Endothelial cell of umbilical vein (primary cell): ENCODE data around the gene SLC4A4. TPM values are rescaled to one million over a fixed set of nuclear protein-coding genes. Genes with fewer than 3 reads are reported as not detected.

Experiments
- BruUV-seq: library from RNA; stranded (reverse); fragments of 400-500 nt; replicated peaks from 2 replicates; lab custom pipeline; 2021; lab: Mats Ljungman, UMichigan
- CTCF ChIA-PET: fragments of 300-600, 350-600 bp; sonication (Branson Sonifier 250); formaldehyde crosslinking; loops from one replicate; lab custom pipeline; 2021; ENCODE audit warnings: antibody characterized with exemption, inconsistent platforms; lab: Charles Lee
- POLR2A ChIA-PET: fragments of 300-600, 350-600 bp; sonication (Branson Sonifier 250); formaldehyde crosslinking; loops from one replicate; lab custom pipeline; 2021; ENCODE audit warnings: antibody characterized with exemption, inconsistent platforms; lab: Charles Lee
- DNase-seq: peaks from one replicate; pipeline ENCODE4 v3.0.0-alpha.2; 2011; ENCODE audit warnings: low read depth, low spot score
- FAIRE-seq: peaks from 2 replicates; lab custom pipeline; 2011; peaks lifted over from hg19 to GRCh38; lab: Jason Lieb, UNC
- H2AFZ ChIP-seq: 2 replicates; pipeline ENCODE4 v1.6.0; 2012; ENCODE audit warnings: low read depth, low read length, control low read depth, inconsistent platforms
- H3K27ac ChIP-seq: 2 replicates; pipeline ENCODE4 v1.5.1; 2011; ENCODE audit warnings: low read depth, mild to moderate bottlenecking, control low read depth, low read length, moderate library complexity; ENCODE audit not compliant: insufficient read depth
- H3K27me3 ChIP-seq, 2 experiments: 2 replicates each; pipeline versions ENCODE4 v1.6.0 to v1.6.1; 2011; ENCODE audit warnings: low read length in 2 of 2, mixed read lengths in 1 of 2; ENCODE audit not compliant: control insufficient read depth in 2 of 2, insufficient read depth in 2 of 2
- H3K36me3 ChIP-seq, 2 experiments: 2 replicates in 1 of 2; 3 replicates in 1 of 2; pipeline ENCODE4 v1.5.1; 2011; ENCODE audit warnings: low read length in 2 of 2, mild to moderate bottlenecking in 1 of 2, moderate library complexity in 1 of 2; ENCODE audit not compliant: control insufficient read depth in 2 of 2, insufficient read depth in 2 of 2; ENCODE audit errors: extremely low read depth in 1 of 2
- H3K4me1 ChIP-seq: 3 replicates; pipeline ENCODE4 v1.5.1; 2011; ENCODE audit warnings: mild to moderate bottlenecking, low read length; ENCODE audit not compliant: control insufficient read depth, insufficient read depth; ENCODE audit errors: extremely low read depth
- H3K4me2 ChIP-seq: 2 replicates; pipeline ENCODE4 v1.6.1; 2011; ENCODE audit warnings: low read length, control low read depth, mixed read lengths; ENCODE audit not compliant: insufficient read depth
- H3K4me3 ChIP-seq, 3 experiments: fragments of 200-600 bp in 1 of 3; sonication (generic), shearing (Covaris generic) in 1 of 3; replicated peaks in 1 of 3; 2 replicates each; pipeline ENCODE4 v1.5.1; 2011 to 2016; ENCODE audit warnings: control low read depth in 3 of 3, low read length in 3 of 3, mild to moderate bottlenecking in 2 of 3, inconsistent platforms in 1 of 3, low read depth in 1 of 3, moderate library complexity in 1 of 3; ENCODE audit not compliant: insufficient read depth in 1 of 3
- H3K79me2 ChIP-seq: 2 replicates; pipeline ENCODE4 v1.6.0; 2012; ENCODE audit warnings: low read length, inconsistent platforms; ENCODE audit not compliant: control insufficient read depth, insufficient read depth
- H3K9ac ChIP-seq: replicated peaks from 2 replicates; pipeline ENCODE3; 2011; ENCODE audit warnings: low read length, control low read depth; ENCODE audit not compliant: insufficient read depth; ENCODE audit errors: extremely low read depth
- H3K9me1 ChIP-seq: replicated peaks from 3 replicates; pipeline ENCODE4 v1.6.0; 2011; ENCODE audit warnings: mild to moderate bottlenecking, low read length; ENCODE audit not compliant: control insufficient read depth, insufficient read depth; ENCODE audit errors: extremely low read depth
- H3K9me3 ChIP-seq: replicated peaks from 2 replicates; pipeline ENCODE4 v1.5.1; 2012; ENCODE audit warnings: low read length, inconsistent platforms; ENCODE audit not compliant: control insufficient read depth, insufficient read depth
- H4K20me1 ChIP-seq: replicated peaks from 2 replicates; pipeline ENCODE3; 2011; ENCODE audit warnings: mild to moderate bottlenecking, low read length; ENCODE audit not compliant: control insufficient read depth, insufficient read depth; ENCODE audit errors: extremely low read depth
- EZH2 ChIP-seq: IDR thresholded peaks from 2 replicates; pipeline ENCODE4 v1.6.1; 2012; ENCODE audit warnings: borderline replicate concordance, low read depth, mild to moderate bottlenecking, moderate library complexity, low read length, inconsistent platforms; ENCODE audit not compliant: severe bottlenecking
- FOS ChIP-seq: IDR thresholded peaks from 2 replicates; pipeline ENCODE4 v1.6.1; 2011; ENCODE audit warnings: mild to moderate bottlenecking, low read length, moderate library complexity, borderline replicate concordance; ENCODE audit not compliant: insufficient read depth
- MYC ChIP-seq: IDR thresholded peaks from one replicate; pipeline ENCODE4 v1.6.1; 2011; ENCODE audit warnings: mild to moderate bottlenecking, low read depth, low read length
- POLR2AphosphoS5 ChIP-seq: IDR thresholded peaks from 2 replicates; pipeline ENCODE4 v1.6.1; 2012; ENCODE audit warnings: low read depth, mild to moderate bottlenecking, control low read depth, low read length, moderate library complexity; ENCODE audit not compliant: insufficient read depth
- dilution Hi-C: fragments of 300-500 bp; cut with MboI; formaldehyde crosslinking; loops from one replicate; pipeline ENCODE4 v1.15.0; 2019; ENCODE audit warnings: low sequenced_read_pairs; ENCODE audit not compliant: extremely low pct_ligation_motif_present
- intact Hi-C: fragments of 100-400 bp; cut with micrococcal nuclease; formaldehyde crosslinking; loops from one replicate; pipeline ENCODE4 v1.10.0; 2022
- polyA plus RNA-seq, 4 experiments: library from polyadenylated mRNA; depleted of rRNA in 3 of 4; stranded (reverse) in 3 of 4; unstranded in 1 of 4; fragments of >200 nt; gene quantifications; 2 replicates each; pipeline versions ENCODE4 v1.2.1 to v1.2.3, GENCODE V29; 2011 to 2012; ENCODE audit warnings: missing spikeins in 1 of 4
- total RNA-seq: library from RNA; stranded (reverse); gene quantifications from 2 replicates; pipeline ENCODE4 v1.2.3, GENCODE V29; 2021
- TF ChIP-seq, protein P1 (sequence below), 2 donors: IDR thresholded peaks; 1 replicate in 1 of 2; 2 replicates in 1 of 2; pipeline ENCODE4 v1.5.1; 2011; ENCODE audit warnings: low read length in 2 of 2, mild to moderate bottlenecking in 2 of 2, moderate library complexity in 2 of 2, control low read depth in 1 of 2, inconsistent platforms in 1 of 2, low read depth in 1 of 2; ENCODE audit not compliant: insufficient read depth in 1 of 2; ENCODE audit errors: extremely low read depth in 1 of 2
- TF ChIP-seq, protein P2 (sequence below): IDR thresholded peaks from 2 replicates; pipeline ENCODE4 v1.6.1; 2011; ENCODE audit not compliant: insufficient read depth, insufficient read length

The SLC4A4 gene
- total and polyA plus RNA-seq, 2 donors (not counting 3 experiments of a cell fraction or from before 2014, with no cell fraction given), result not detected

DNA sequence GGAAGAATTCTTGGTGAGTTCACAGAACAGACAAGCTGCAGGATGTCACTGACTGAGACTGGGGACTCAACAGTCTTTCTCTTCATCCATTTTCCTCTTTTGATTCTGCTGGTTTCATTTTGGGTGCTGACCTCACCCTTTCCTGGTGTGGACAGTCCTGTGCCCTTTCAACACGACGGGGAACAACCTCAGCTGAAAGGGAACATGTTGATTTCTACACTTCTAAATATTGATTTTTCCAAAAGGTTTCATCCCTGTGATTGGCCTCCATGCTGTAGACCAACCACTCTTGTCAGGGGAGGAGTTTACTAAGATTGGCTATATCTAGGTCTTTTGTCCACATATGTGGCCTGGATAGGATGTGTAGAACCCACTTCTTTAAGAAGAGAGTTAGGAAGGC is 91.8 kb downstream of the SLC4A4 start:
- no peak overlapping the region for H3K9ac ChIP-seq
- H3K9me3 ChIP-seq, result no peaks in the 10 kb centered on the region
- no peaks in the 10 kb centered on the region for H3K79me2 ChIP-seq
- CTCF ChIA-PET, result no interaction called here
- no peaks in the 10 kb centered on the region for H3K36me3 ChIP-seq
- no peaks in the 10 kb centered on the region for H3K27me3 ChIP-seq
- dilution Hi-C loops (no loop called here), intact Hi-C loops (no loop called here)
- no peaks in the 10 kb centered on the region for H3K4me1 ChIP-seq
- TF ChIP-seq FOS, result no peak
- TF ChIP-seq POLR2AphosphoS5, result no peak
- FAIRE-seq (no peak), DNase-seq (no peak)
- no peaks in the 10 kb centered on the region for H4K20me1 ChIP-seq
- H3K4me2 ChIP-seq, result no peak overlapping the region
- no peaks in the 10 kb centered on the region for H3K9me1 ChIP-seq
- no peak overlapping the region for H3K27ac ChIP-seq
- no peak overlapping the region for H3K4me3 ChIP-seq
- no TSS peak for BruUV-seq
- POLR2A ChIA-PET, result no interaction called here
- H2AFZ ChIP-seq, result no peak overlapping the region

DNA sequence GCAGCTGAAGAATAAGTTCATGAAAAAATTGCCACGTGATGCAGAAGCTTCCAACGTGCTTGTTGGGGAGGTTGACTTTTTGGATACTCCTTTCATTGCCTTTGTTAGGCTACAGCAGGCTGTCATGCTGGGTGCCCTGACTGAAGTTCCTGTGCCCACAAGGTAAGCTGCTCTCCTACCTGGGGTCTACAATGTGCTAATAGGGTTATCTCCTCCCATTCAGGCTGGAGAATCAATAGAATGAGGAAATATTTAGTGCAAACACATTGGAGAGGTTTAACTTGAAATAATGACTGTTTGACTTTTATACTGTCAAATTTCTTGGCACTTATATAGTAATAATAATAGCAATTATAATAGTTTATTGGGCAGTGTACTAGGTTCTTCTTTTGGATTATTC is 101.8 kb downstream of the SLC4A4 start:
- intact Hi-C loops (no loop called here), dilution Hi-C loops (no loop called here)
- Histone ChIP-seq H3K4me2 (no peak overlapping the region), H3K27me3 (no peaks in the 10 kb centered on the region), H3K36me3 (no peaks in the 10 kb centered on the region), H3K79me2 (no peaks in the 10 kb centered on the region), H2AFZ (no peak overlapping the region), H4K20me1 (no peaks in the 10 kb centered on the region), H3K27ac (no peak overlapping the region), H3K4me1 (no peaks in the 10 kb centered on the region), H3K4me3 (no peak overlapping the region), H3K9ac (no peak overlapping the region), H3K9me1 (no peaks in the 10 kb centered on the region), H3K9me3 (no peaks in the 10 kb centered on the region)
- ChIA-PET POLR2A (no interaction called here), CTCF (no interaction called here)
- FAIRE-seq (no peak), DNase-seq (no peak)
- TF ChIP-seq EZH2, result no peak
- no peak for TF ChIP-seq POLR2AphosphoS5
- TF ChIP-seq, protein P1, sequence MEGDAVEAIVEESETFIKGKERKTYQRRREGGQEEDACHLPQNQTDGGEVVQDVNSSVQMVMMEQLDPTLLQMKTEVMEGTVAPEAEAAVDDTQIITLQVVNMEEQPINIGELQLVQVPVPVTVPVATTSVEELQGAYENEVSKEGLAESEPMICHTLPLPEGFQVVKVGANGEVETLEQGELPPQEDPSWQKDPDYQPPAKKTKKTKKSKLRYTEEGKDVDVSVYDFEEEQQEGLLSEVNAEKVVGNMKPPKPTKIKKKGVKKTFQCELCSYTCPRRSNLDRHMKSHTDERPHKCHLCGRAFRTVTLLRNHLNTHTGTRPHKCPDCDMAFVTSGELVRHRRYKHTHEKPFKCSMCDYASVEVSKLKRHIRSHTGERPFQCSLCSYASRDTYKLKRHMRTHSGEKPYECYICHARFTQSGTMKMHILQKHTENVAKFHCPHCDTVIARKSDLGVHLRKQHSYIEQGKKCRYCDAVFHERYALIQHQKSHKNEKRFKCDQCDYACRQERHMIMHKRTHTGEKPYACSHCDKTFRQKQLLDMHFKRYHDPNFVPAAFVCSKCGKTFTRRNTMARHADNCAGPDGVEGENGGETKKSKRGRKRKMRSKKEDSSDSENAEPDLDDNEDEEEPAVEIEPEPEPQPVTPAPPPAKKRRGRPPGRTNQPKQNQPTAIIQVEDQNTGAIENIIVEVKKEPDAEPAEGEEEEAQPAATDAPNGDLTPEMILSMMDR (IDR thresholded peaks at IDR 0.05; ENCODE audit: extremely low read depth in 1 of 2, insufficient read depth in 1 of 2, low read depth in 1 of 2, low read length in 2 of 2), result no peak
- TF ChIP-seq, protein P2, sequence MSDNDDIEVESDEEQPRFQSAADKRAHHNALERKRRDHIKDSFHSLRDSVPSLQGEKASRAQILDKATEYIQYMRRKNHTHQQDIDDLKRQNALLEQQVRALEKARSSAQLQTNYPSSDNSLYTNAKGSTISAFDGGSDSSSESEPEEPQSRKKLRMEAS, result no peak
- TF ChIP-seq MYC, result no peak
- no TSS peak for BruUV-seq
